GM19395 (cell line): Measurements from ENCODE around the gene CLEC16A.

ENCODE experiments used
- ATAC-seq: cut with Tn5 transposase; IDR thresholded peaks from one replicate; pipeline ENCODE4 v1.9.1; 2021; ENCODE audit warnings: mild to moderate bottlenecking, moderate library complexity; ENCODE audit not compliant: unreplicated experiment

The CLEC16A gene

GRCh38 chr16:10987361-10988163 lies 43.2 kb downstream of the CLEC16A start:
- ATAC-seq = no peak

DNA sequence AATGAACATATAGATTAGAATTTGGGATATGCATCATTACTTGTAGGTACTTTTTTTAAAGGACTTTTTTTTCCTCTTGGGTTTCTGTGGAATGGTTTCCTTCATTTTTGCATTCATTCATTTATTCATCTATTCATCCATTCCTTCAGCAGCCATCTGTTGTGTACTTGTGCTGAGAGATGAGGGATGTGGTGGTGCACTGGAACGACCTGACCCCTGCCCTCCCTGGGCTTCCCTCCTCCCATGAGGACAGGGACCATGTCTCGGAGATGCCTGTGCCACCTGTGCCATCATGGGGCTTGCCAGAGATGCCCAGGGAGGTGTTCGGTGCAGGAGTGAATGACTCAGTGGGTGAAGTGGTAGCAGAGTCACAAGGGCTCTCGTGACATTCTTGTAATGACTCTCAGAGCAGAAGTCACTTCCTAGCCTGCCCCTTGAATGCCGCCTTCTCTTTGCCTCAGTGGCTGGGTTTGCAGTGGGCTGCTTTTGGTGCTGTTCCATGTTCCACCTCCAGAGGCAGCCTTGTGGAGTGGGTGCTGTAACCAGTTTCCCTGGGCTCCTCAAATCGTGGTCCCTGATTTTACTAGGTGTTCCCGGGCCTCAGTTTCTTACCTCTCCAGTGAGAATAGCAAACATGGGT lies 43.9 kb downstream of the CLEC16A start:
- ATAC-seq = no peak

DNA sequence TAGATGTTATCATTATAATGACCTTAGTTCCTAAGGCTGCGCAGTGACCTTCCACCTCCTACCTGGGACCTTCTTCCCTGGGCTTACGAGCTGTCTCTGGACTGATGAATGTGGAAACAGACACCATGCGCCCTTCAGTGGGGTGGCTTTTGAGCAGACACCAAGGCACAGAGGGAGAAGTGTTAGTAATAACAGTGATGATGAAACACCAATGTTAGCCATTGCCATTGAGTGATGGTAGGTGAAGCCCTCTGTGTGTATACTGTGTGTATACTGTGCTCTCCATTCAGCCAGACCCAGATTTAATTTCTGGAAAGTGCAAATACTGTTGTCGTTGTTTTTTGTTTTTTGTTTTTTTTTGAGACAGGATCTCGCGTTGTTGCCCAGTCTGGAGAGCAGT lies 44.5 kb downstream of the CLEC16A start:
- ATAC-seq = no peak

- no peak for ATAC-seq
These were observed 45.2 kb downstream of the CLEC16A start for GRCh38 chr16:10989559-10989958.

- ATAC-seq = no peak
These were observed 46.0 kb downstream of the CLEC16A start for GRCh38 chr16:10990378-10990777.

DNA sequence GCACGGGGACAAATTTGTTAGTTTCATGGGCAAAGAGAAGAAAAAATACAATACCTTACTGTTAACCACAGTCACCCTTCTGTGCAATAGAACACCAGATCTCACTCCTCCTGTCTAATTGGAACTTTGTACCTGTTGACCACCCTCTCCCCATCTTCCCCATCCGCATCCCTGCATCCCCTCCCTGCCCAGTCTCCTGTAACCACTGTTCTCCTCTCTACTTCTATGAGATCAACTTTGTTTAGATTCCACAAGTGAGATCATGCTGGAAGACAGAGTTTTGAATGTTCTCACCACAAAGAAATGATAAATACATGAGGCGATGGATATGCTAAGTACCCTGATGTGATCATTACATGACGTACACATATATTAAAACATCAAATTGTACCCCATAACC lies 47.7 kb downstream of the CLEC16A start:
- ATAC-seq = no peak

DNA sequence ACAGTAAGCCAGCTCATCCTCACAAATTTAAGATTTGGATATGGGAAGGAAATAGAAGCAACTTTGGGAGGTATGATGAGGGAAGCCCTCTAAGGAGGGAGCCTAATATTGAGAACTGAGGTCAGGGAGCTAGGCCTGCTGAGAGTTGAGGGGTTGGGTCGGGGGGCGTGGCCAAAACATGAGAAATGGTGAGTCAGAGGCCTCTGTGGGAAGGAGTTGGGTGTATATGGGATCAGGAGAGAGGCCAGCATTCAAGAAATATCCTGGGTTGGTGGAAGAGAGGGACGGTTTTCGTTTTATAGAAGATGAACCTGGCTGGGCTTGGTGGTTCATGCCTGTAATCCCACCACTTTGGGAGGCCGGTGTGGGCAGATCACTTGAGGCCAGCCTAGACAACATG lies 48.4 kb downstream of the CLEC16A start:
- ATAC-seq = no peak

DNA sequence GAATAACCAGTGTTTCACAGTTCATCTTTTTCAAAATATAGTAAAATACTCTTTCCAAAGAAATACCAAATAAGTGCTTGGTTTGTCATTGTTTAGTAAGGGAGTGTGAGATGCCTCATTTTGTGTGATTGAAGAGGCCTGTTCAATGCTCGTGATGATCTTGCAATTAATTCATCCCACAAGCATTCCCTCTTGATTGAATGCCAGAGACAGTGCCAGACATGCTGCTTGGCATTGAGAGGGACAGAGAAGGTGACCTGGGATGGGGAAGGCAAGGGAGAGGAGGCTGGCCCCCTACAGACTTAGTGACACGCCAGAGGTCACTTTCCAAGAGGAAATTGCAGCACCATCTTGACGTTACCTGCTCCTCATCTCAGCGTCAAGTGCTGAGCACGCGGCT lies 49.3 kb downstream of the CLEC16A start:
- ATAC-seq = no peak

DNA sequence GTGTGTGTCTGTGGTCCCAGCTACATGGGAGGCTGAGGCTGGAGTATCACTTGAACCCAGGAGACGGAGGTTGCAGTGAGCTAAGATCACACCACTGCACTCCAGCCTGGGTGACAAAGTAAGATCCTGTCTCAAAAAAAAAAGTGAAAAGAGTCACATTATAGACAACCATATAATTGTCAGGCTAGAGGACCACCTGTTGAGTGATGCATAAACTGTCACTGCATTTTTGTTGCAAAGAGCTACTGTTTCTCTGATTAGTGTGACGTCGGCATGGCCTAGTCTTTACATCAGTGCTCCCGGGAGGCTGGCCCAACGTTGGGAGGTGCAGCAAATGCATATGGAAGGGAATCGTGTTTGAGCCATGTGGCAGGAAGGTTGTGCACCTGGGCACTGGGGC lies 50.2 kb downstream of the CLEC16A start:
- ATAC-seq = no peak

DNA sequence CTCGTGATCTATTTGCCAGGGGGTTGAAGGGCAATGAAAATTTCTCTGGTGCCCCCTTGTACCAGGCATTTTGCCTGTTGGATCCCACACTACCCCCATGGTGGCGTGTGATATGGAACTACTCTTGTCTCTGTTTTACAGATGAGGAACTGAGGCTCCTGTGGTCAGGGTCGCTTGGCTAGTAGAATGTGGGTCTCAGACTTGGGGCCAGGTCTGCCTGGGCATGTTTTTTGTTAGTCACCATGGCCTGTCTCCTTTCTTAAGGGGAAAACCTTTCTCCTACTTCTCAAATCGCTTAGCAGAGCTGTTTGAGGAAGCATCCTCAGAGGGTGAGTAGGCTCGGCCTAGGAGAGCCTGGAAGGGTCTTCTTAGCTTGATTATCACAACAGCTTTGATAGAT lies 51.2 kb downstream of the CLEC16A start:
- ATAC-seq = no peak

DNA sequence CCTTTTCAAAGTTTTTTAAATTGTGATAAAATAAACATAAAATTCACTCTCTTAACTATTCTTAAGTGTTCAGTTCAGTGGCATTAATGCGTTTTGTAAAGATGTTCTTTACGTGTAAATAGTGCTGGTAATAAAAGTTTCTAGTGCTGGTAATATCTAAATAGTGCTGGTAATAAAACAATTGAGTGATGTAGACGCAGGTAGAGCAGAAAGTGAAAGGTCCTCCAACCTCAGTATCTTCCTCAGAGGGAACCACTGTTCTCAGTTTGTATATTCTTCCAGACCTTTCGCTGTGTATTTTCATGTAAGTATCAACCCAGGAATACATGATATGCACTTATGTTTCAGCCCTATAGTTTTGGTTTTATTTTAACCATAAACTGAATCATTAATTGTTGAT lies 53.1 kb downstream of the CLEC16A start:
- no peak for ATAC-seq

DNA sequence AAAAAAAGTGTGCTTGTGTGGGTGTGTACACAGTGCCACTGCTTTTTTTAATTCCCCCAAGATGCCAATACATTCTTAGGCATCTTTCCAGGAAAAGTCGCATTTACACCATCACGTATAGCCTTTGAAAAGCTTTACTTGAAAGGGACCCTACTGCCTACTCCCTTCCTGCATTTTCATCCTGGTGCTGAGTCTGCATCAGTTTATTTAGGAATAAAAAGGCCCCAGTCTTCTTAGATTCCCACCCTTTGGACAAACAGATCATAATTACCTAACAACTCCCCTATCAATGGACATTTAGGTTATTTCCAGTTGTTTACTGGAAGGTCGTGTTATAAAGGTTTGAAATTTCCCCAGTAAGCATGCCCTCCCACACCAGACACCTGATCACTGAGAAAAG lies 54.9 kb downstream of the CLEC16A start:
- no peak for ATAC-seq

DNA sequence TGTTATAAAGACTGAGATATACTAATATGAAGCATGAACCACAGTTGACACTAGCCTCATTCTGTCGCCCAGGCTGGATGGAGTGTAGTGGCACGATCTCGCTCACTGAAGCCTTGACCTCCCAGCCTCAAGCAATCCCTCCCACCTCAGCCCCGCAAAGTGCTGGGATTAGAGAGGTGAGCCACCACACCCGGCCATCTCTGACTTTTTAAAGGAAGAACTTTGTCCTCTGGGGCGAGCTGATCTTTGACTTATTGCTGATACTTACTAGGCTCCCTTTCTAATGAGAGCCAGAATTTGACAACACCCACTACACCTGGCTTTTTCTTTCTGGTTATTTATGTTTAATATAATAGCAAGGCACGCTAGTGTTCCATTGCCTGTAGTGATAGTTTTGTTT lies 57.2 kb downstream of the CLEC16A start:
- ATAC-seq = no peak

DNA sequence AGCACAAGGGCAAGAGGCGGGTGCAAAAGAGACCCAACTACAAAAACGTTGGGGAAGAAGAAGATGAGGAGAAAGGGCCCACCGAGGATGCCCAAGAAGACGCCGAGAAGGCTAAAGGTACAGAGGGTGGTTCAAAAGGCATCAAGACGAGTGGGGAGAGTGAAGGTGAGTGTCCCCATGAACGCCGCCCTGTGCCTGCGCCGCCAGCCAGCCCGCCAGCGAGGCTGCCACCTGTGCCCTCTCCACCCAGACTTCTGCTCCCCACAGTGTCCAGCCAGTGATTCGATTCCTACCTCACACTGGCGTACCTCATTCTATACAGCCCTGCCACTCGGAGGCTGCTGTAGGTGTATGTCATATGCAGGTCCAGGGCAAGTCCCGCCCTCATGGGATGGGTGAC lies 58.8 kb downstream of the CLEC16A start:
- no peak for ATAC-seq

DNA sequence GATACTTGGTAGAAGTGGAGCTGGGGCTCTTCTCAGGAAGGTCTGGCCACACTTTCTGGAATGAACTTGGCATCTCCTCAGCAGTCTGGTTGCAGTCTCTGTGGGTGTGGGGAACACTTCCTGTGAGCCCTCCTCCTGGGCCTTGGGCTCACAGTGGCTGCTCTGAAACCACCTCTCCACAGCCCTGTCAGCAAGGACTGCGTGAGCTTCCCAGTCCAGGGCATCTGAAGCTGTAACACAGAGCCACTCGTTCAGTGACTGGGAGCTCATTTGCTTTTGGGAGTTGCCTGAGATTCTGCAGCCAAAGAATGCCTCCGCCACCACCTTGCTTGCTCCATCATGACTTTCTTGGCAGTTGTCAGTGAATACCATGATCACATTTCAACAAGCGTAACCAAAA lies 60.0 kb downstream of the CLEC16A start:
- ATAC-seq = no peak

GRCh38 chr16:11004973-11005610 lies 60.7 kb downstream of the CLEC16A start:
- ATAC-seq = no peak

GRCh38 chr16:11005611-11005975 lies 61.2 kb downstream of the CLEC16A start:
- ATAC-seq = no peak

DNA sequence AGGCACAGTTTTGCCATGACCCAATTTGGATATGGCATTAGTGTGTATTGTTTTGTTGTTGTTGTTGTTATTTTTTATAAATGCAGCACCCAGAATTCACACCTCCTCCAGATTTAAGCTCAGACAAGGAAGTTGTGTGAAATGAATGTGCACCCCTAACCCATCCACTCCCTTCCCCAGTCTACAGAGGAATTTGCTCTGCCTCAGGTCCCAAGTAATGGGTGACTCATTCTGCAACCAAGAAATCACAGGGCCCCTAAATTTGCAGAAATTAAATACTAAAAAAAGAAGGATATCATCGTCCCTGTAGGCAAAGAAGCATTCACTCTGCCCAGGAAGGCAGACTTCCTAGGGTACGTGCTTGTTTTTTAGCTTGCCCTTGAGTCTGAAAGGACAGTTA lies 62.3 kb downstream of the CLEC16A start:
- ATAC-seq = no peak

- no peak for ATAC-seq
These were observed 63.4 kb downstream of the CLEC16A start for GRCh38 chr16:11007714-11008280.

- no peak for ATAC-seq
These were observed 64.8 kb downstream of the CLEC16A start for GRCh38 chr16:11009027-11009755.

- ATAC-seq = no peak
These were observed 66.3 kb downstream of the CLEC16A start for GRCh38 chr16:11010575-11011221.
